ENCODE data around the gene ACOT7. TPM values are rescaled to one million over a fixed set of nuclear protein-coding genes. Genes with fewer than 3 reads are reported as not detected.

ACOT7 gene
- total RNA-seq, 1 donor from 2014 or later = 48.1 TPM

GRCh38 chr1:6412896-6413295 is 19.3 kb upstream of the ACOT7 start:
- TF ChIP-seq, protein P1, sequence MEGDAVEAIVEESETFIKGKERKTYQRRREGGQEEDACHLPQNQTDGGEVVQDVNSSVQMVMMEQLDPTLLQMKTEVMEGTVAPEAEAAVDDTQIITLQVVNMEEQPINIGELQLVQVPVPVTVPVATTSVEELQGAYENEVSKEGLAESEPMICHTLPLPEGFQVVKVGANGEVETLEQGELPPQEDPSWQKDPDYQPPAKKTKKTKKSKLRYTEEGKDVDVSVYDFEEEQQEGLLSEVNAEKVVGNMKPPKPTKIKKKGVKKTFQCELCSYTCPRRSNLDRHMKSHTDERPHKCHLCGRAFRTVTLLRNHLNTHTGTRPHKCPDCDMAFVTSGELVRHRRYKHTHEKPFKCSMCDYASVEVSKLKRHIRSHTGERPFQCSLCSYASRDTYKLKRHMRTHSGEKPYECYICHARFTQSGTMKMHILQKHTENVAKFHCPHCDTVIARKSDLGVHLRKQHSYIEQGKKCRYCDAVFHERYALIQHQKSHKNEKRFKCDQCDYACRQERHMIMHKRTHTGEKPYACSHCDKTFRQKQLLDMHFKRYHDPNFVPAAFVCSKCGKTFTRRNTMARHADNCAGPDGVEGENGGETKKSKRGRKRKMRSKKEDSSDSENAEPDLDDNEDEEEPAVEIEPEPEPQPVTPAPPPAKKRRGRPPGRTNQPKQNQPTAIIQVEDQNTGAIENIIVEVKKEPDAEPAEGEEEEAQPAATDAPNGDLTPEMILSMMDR (IDR thresholded peaks at IDR 0.05) = no peak
- no peaks in the 10 kb centered on the region for H3K9me3 Mint-ChIP-seq (ENCODE audit: low read depth)
- H3K27me3 Mint-ChIP-seq (ENCODE audit: low read depth) = peaks cover 46% of the 10 kb centered on the region
- H3K27ac Mint-ChIP-seq (ENCODE audit: unreplicated experiment) = no peak overlapping the region
- no peak overlapping the region for H3K4me3 Mint-ChIP-seq (ENCODE audit: unreplicated experiment)
- H3K36me3 Mint-ChIP-seq (ENCODE audit: low read depth) = no peaks in the 10 kb centered on the region
- peaks cover 12% of the 10 kb centered on the region for H3K4me1 Mint-ChIP-seq (ENCODE audit: low read depth)
- DNase-seq (ENCODE audit: low spot score) = no peak

- Mint-ChIP-seq H3K4me1 (ENCODE audit: low read depth) (peaks cover 9% of the 10 kb centered on the region), H3K9me3 (ENCODE audit: low read depth) (no peaks in the 10 kb centered on the region), H3K27ac (ENCODE audit: unreplicated experiment) (no peak overlapping the region), H3K4me3 (ENCODE audit: unreplicated experiment) (no peak overlapping the region), H3K36me3 (ENCODE audit: low read depth) (no peaks in the 10 kb centered on the region), H3K27me3 (ENCODE audit: low read depth) (peaks cover 30% of the 10 kb centered on the region)
- no peak for DNase-seq (ENCODE audit: low spot score)
- TF ChIP-seq, protein P1 (IDR thresholded peaks at IDR 0.05) = no peak
Measured at GRCh38 chr1:6410248-6410893, 16.8 kb upstream of the ACOT7 start.

DNA sequence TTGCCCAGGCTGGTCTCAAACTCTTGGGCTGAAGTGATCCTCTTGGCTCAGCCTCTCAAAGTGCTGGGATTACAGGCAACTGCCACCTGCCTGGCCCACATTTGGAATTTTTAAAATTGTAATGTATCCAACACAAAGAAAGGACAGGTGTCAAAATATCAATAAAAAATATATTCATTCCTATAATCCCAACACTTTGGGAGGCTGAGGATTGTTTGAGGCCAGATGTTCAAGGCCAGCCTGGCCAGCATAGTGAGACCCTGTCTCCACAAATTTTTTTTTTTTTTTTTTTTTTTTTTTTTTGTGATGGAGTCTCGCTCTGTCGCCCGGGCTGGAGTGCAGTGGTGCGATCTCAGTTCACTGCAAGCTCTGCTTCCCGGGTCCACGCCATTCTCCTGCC is 16.2 kb upstream of the ACOT7 start:
- Mint-ChIP-seq H3K27ac (ENCODE audit: unreplicated experiment) (no peak overlapping the region), H3K27me3 (ENCODE audit: low read depth) (peaks cover 25% of the 10 kb centered on the region), H3K4me1 (ENCODE audit: low read depth) (peaks cover 6% of the 10 kb centered on the region), H3K9me3 (ENCODE audit: low read depth) (no peaks in the 10 kb centered on the region), H3K4me3 (ENCODE audit: unreplicated experiment) (no peak overlapping the region), H3K36me3 (ENCODE audit: low read depth) (no peaks in the 10 kb centered on the region)
- no peak for DNase-seq (ENCODE audit: low spot score)
- TF ChIP-seq, protein P1 (IDR thresholded peaks at IDR 0.05) = no peak

DNA sequence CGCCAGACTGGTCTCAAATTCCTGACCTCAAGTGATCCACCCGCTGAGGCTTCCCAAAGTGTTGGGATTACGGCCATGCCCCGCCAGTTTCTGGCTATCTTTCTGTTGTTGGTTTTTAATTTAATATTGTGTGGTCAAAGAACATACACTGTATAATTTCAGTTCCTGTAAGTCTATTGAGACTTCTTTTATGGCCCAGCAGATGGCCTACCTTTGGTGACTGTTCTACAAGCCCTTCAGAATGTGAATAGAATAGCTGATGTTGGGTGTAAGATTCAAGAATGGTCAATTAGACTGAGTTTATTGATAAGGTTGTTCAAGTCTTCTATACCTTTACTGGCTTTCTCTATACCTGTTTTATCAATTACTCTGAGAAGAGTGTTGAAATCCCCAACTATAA is 15.5 kb upstream of the ACOT7 start:
- no peaks in the 10 kb centered on the region for H3K9me3 Mint-ChIP-seq (ENCODE audit: low read depth)
- TF ChIP-seq, protein P1 (IDR thresholded peaks at IDR 0.05) = no peak
- no peak overlapping the region for H3K27ac Mint-ChIP-seq (ENCODE audit: unreplicated experiment)
- no peaks in the 10 kb centered on the region for H3K4me1 Mint-ChIP-seq (ENCODE audit: low read depth)
- no peak overlapping the region for H3K4me3 Mint-ChIP-seq (ENCODE audit: unreplicated experiment)
- H3K27me3 Mint-ChIP-seq (ENCODE audit: low read depth) = peaks cover 19% of the 10 kb centered on the region
- no peak for DNase-seq (ENCODE audit: low spot score)
- H3K36me3 Mint-ChIP-seq (ENCODE audit: low read depth) = no peaks in the 10 kb centered on the region

DNA sequence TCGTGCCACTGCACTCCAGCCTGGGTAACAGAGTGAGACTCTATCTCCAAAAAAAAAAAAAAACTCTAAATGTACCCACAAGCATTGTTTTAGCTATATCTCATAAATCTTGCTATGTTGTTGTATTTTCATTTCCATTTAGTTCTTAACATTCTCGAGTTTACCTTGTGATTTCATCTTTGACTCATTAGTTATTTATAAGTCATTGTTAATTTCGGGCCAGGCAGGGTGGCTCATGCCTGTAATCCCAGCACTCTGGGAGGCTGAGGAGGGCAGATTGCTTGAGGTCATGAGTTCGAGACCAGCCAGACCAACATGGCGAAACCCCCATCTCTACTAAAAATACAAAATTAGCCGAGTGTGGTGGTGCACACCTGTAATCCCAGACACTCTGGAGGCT is 14.5 kb upstream of the ACOT7 start:
- TF ChIP-seq, protein P1 (IDR thresholded peaks at IDR 0.05) = no peak
- no peaks in the 10 kb centered on the region for H3K4me1 Mint-ChIP-seq (ENCODE audit: low read depth)
- H3K36me3 Mint-ChIP-seq (ENCODE audit: low read depth) = no peaks in the 10 kb centered on the region
- H3K27me3 Mint-ChIP-seq (ENCODE audit: low read depth) = peaks cover 19% of the 10 kb centered on the region
- H3K27ac Mint-ChIP-seq (ENCODE audit: unreplicated experiment) = no peak overlapping the region
- H3K9me3 Mint-ChIP-seq (ENCODE audit: low read depth) = no peaks in the 10 kb centered on the region
- DNase-seq (ENCODE audit: low spot score) = no peak
- H3K4me3 Mint-ChIP-seq (ENCODE audit: unreplicated experiment) = no peak overlapping the region
